ENCODE measurements around the gene DNAJB8. TPM values are rescaled to one million over a fixed set of nuclear protein-coding genes. Genes with fewer than 3 reads are reported as not detected.

The DNAJB8 gene
- total RNA-seq, 1 donor from 2014 or later, result not detected

DNA sequence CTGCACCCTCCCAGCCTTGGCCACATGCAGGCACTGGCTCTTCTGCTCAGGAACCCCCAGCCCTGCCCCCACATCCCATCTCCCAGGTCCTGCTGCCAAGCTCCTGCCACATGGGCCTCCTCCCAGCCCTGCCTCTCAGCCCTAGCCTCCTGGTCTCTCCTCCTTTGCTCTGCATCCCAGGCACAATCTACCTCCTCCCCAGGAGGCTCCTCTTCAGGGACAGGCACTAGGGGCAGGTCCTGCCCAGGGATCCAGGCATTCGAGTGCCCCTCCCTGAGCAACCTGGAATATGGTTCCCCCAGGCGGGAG is 12.4 kb downstream of the DNAJB8 start:
- DNase-seq, result no peak
- peaks cover 4% of the 10 kb centered on the region for H3K9me3 Mint-ChIP-seq (ENCODE audit: unreplicated experiment)
- peaks cover 14% of the 10 kb centered on the region for H3K36me3 Mint-ChIP-seq (ENCODE audit: unreplicated experiment)
- TF ChIP-seq, protein P1, sequence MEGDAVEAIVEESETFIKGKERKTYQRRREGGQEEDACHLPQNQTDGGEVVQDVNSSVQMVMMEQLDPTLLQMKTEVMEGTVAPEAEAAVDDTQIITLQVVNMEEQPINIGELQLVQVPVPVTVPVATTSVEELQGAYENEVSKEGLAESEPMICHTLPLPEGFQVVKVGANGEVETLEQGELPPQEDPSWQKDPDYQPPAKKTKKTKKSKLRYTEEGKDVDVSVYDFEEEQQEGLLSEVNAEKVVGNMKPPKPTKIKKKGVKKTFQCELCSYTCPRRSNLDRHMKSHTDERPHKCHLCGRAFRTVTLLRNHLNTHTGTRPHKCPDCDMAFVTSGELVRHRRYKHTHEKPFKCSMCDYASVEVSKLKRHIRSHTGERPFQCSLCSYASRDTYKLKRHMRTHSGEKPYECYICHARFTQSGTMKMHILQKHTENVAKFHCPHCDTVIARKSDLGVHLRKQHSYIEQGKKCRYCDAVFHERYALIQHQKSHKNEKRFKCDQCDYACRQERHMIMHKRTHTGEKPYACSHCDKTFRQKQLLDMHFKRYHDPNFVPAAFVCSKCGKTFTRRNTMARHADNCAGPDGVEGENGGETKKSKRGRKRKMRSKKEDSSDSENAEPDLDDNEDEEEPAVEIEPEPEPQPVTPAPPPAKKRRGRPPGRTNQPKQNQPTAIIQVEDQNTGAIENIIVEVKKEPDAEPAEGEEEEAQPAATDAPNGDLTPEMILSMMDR (IDR thresholded peaks at IDR 0.05; ENCODE audit: partially characterized antibody, unreplicated experiment), result no peak
- no peak overlapping the region for H3K27ac Mint-ChIP-seq (ENCODE audit: unreplicated experiment)
- H3K27me3 Mint-ChIP-seq (ENCODE audit: unreplicated experiment), result peaks cover 17% of the 10 kb centered on the region
- no peak overlapping the region for H3K4me3 Mint-ChIP-seq (ENCODE audit: unreplicated experiment)
- peaks cover 6% of the 10 kb centered on the region for H3K4me1 Mint-ChIP-seq (ENCODE audit: low read depth, unreplicated experiment)

DNA sequence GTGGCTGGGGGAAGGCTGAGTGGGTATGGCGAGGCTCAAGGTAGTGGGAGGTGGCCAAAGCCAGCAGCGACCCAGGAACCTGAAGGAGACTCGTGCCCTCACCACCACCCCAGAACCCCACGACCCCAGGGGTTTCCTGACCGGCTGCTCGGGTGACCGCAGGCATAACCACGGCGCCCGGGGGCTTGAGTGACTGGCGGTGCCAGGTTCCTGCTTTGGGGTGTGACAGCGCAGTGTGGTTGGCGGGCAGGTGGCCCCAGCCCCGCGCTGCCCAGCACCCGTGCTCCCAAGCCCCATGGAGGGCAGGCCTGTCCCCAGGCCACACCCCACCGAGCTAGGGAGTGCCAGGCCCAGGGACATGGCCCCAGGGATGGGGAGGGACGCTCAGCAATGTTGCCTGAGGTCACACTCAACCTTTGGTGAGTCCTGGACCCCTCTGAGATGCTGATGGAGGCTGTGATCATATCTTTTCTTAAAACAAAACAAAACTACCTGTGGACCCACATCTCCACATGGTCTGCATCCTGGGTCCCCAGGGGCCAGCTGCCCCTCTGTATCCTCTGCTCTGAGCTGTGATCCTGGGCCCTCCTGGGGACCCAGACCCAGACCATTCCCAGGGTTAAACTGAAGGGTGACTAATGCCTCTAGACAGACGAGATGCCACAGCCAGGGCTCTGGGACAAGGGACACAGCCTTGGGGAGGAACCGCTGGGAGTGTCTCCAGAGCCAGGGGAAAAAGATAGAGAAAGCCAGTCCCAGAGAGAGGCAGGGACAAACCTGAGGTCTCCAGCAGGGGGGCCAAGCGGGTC is 13.0 kb downstream of the DNAJB8 start:
- no peak for DNase-seq
- Mint-ChIP-seq H3K4me1 (ENCODE audit: low read depth, unreplicated experiment) (peaks cover 6% of the 10 kb centered on the region), H3K36me3 (ENCODE audit: unreplicated experiment) (peaks cover 17% of the 10 kb centered on the region), H3K27me3 (ENCODE audit: unreplicated experiment) (peaks cover 14% of the 10 kb centered on the region), H3K9me3 (ENCODE audit: unreplicated experiment) (peaks cover 4% of the 10 kb centered on the region), H3K4me3 (ENCODE audit: unreplicated experiment) (no peak overlapping the region), H3K27ac (ENCODE audit: unreplicated experiment) (no peak overlapping the region)
- TF ChIP-seq, protein P1 (IDR thresholded peaks at IDR 0.05; ENCODE audit: partially characterized antibody, unreplicated experiment), result no peak

DNA sequence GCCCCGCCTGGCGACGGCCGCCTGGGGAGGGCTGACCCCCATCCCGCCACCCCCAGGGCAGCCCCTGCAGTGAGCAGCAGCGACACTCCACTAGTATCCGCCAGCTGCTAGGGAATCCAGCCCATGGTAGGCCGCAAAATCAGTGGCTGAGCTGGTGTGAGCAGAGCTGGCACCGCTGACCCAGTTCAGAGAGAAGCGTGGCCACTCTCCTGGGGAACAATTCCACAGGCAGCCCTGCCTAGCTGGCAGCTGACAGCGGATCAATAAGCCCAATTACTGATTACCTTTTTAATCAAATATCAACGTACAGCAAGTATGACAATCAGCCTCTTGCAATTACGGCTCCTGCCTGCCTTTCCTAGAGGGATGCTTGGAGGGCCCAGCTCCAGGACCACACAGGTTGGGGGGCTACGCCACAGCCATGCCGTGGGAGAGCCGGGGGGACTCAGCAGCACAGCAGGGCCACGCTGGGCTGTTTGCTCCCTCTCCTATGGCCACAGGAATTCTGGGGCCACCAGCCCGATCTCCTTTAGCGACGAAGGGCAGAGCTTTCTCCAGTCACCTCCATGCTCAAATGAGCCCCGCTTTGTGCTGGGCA is 13.9 kb downstream of the DNAJB8 start:
- Mint-ChIP-seq H3K27me3 (ENCODE audit: unreplicated experiment) (peaks cover 14% of the 10 kb centered on the region), H3K9me3 (ENCODE audit: unreplicated experiment) (peaks cover 6% of the 10 kb centered on the region), H3K27ac (ENCODE audit: unreplicated experiment) (no peak overlapping the region), H3K4me1 (ENCODE audit: low read depth, unreplicated experiment) (peaks cover under 1% of the 10 kb centered on the region), H3K4me3 (ENCODE audit: unreplicated experiment) (no peak overlapping the region), H3K36me3 (ENCODE audit: unreplicated experiment) (peaks cover 19% of the 10 kb centered on the region)
- TF ChIP-seq, protein P1 (IDR thresholded peaks at IDR 0.05; ENCODE audit: partially characterized antibody, unreplicated experiment), result no peak
- no peak for DNase-seq

DNA sequence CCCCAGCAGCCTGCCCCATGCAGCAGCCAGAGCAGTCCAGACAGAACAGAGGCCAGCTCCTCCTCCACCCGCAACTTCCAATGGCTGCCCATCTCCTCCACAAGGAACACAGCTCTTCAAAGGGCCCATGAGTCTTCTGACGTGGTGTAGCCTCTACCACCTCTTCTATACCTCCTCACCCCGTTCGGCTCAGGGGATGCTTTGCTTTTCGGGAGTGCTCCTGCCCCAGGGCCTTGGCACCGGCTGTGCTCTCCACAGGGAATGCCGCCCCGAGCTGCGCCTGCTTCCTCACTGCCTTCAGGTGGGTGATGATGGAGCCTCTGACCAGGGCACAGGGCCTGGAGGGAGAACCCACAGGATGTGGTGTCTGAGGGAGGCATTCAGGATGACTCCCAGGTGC is 14.6 kb downstream of the DNAJB8 start:
- Mint-ChIP-seq H3K4me1 (ENCODE audit: low read depth, unreplicated experiment) (no peaks in the 10 kb centered on the region), H3K36me3 (ENCODE audit: unreplicated experiment) (peaks cover 19% of the 10 kb centered on the region), H3K27me3 (ENCODE audit: unreplicated experiment) (peaks cover 14% of the 10 kb centered on the region), H3K9me3 (ENCODE audit: unreplicated experiment) (peaks cover 6% of the 10 kb centered on the region), H3K27ac (ENCODE audit: unreplicated experiment) (no peak overlapping the region), H3K4me3 (ENCODE audit: unreplicated experiment) (no peak overlapping the region)
- no peak for DNase-seq
- TF ChIP-seq, protein P1 (IDR thresholded peaks at IDR 0.05; ENCODE audit: partially characterized antibody, unreplicated experiment), result no peak

DNA sequence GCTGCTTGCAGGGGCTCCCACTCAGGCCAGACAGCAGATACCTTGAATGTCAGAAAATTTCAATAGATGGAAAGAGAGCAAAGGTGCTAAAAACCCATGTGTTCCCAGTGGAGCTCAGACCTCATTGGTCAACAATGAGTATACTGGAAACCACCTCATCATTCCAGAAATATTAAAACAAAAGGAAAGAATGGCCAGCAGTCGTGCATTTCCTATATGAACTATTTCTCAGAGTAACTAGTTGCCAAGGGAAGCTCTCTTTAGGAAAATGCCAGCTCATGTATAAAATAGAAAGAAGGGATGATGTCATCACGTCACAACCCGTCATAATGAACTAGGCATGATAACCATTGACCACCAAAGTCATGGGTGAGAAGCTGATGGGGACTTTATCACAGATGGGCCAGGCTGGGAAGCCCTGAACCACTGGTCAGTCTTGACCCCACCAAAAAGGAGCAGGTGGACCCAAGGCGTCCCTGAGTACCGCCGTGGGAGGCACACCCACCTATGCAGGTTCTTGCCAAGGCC is 17.5 kb downstream of the DNAJB8 start:
- H3K36me3 Mint-ChIP-seq (ENCODE audit: unreplicated experiment), result peaks cover 17% of the 10 kb centered on the region
- H3K4me1 Mint-ChIP-seq (ENCODE audit: low read depth, unreplicated experiment), result no peaks in the 10 kb centered on the region
- no peak overlapping the region for H3K4me3 Mint-ChIP-seq (ENCODE audit: unreplicated experiment)
- no peak for DNase-seq
- H3K27me3 Mint-ChIP-seq (ENCODE audit: unreplicated experiment), result peaks cover 13% of the 10 kb centered on the region
- H3K9me3 Mint-ChIP-seq (ENCODE audit: unreplicated experiment), result peaks cover 8% of the 10 kb centered on the region
- no peak overlapping the region for H3K27ac Mint-ChIP-seq (ENCODE audit: unreplicated experiment)
- TF ChIP-seq, protein P1 (IDR thresholded peaks at IDR 0.05; ENCODE audit: partially characterized antibody, unreplicated experiment), result no peak
